ENCODE measurements around the gene RFPL3. TPM values are rescaled to one million over a fixed set of nuclear protein-coding genes. Genes with fewer than 3 reads are reported as not detected.

RFPL3 gene
- total and polyA plus RNA-seq, 7 experiments from 2014 or later, result not detected

- H3K36me3 ChIP-seq (ENCODE audit: control insufficient read depth in 2 of 3, insufficient read depth in 3 of 3, low read length in 3 of 3), result no peaks in the 10 kb centered on the region
- Mint-ChIP-seq H3K4me1 (no peaks in the 10 kb centered on the region), H3K27ac (no peak overlapping the region), H3K36me3 (peaks cover 0 to 3% (median 0%) of the 10 kb centered on the region in 5 donors), H3K4me3 (no peak overlapping the region), H3K9me3 (peaks cover 0 to 7% (median 0%) of the 10 kb centered on the region in 11 donors), H3K27me3 (peaks cover 19 to 47% (median 29%) of the 10 kb centered on the region in 5 donors)
- H3K9me3 ChIP-seq (ENCODE audit: control insufficient read depth in 2 of 3, low read length in 3 of 3), result no peaks in the 10 kb centered on the region
- H3K27ac ChIP-seq (ENCODE audit: low read depth, low read length), result no peak overlapping the region
- ChIA-PET CTCF (no interaction called here), POLR2A (no interaction called here)
- intact Hi-C loops (cut with micrococcal nuclease), result no loop called here
- ATAC-seq (no peak), DNase-seq (no peak)
- no peak overlapping the region for H3K4me3 ChIP-seq (ENCODE audit: low read length)
- no peaks in the 10 kb centered on the region for H3K27me3 ChIP-seq (ENCODE audit: control insufficient read depth in 2 of 2, insufficient read depth in 2 of 2, low read length in 2 of 2)
- no peaks in the 10 kb centered on the region for H3K4me1 ChIP-seq (ENCODE audit: control insufficient read depth in 2 of 2, insufficient read depth in 2 of 2, low read length in 2 of 2)
Measured at GRCh38 chr22:32313532-32313931, 44.1 kb upstream of the RFPL3 start.

- Histone ChIP-seq H3K9me3 (ENCODE audit: control insufficient read depth in 2 of 3, low read length in 3 of 3) (no peaks in the 10 kb centered on the region), H3K36me3 (ENCODE audit: control insufficient read depth in 2 of 3, insufficient read depth in 3 of 3, low read length in 3 of 3) (no peaks in the 10 kb centered on the region), H3K27ac (ENCODE audit: low read depth, low read length) (no peak overlapping the region), H3K4me1 (ENCODE audit: control insufficient read depth in 2 of 2, insufficient read depth in 2 of 2, low read length in 2 of 2) (no peaks in the 10 kb centered on the region), H3K27me3 (ENCODE audit: control insufficient read depth in 2 of 2, insufficient read depth in 2 of 2, low read length in 2 of 2) (no peaks in the 10 kb centered on the region), H3K4me3 (ENCODE audit: low read length) (no peak overlapping the region)
- ChIA-PET POLR2A (no interaction called here), CTCF (no interaction called here)
- no peak overlapping the region for H3K4me3 Mint-ChIP-seq
- DNase-seq, result no peak
- no peak overlapping the region for H3K27ac Mint-ChIP-seq
- intact Hi-C loops (cut with micrococcal nuclease), result no loop called here
- peaks cover 28 to 54% (median 31%) of the 10 kb centered on the region in 5 donors for H3K27me3 Mint-ChIP-seq
- peaks cover 0 to 19% (median 1%) of the 10 kb centered on the region in 11 donors for H3K9me3 Mint-ChIP-seq
- peaks cover 0 to 9% (median 0%) of the 10 kb centered on the region in 5 donors for H3K36me3 Mint-ChIP-seq
- H3K4me1 Mint-ChIP-seq, result no peaks in the 10 kb centered on the region
- ATAC-seq, result no peak
Measured at GRCh38 chr22:32317524-32317923, 40.1 kb upstream of the RFPL3 start.

GRCh38 chr22:32318361-32318760, 39.3 kb upstream of the RFPL3 start:
- Histone ChIP-seq H3K27me3 (ENCODE audit: control insufficient read depth in 2 of 2, insufficient read depth in 2 of 2, low read length in 2 of 2) (no peaks in the 10 kb centered on the region), H3K27ac (ENCODE audit: low read depth, low read length) (no peak overlapping the region), H3K4me3 (ENCODE audit: low read length) (no peak overlapping the region), H3K4me1 (ENCODE audit: control insufficient read depth in 2 of 2, insufficient read depth in 2 of 2, low read length in 2 of 2) (no peaks in the 10 kb centered on the region), H3K9me3 (ENCODE audit: control insufficient read depth in 2 of 3, low read length in 3 of 3) (no peaks in the 10 kb centered on the region), H3K36me3 (ENCODE audit: control insufficient read depth in 2 of 3, insufficient read depth in 3 of 3, low read length in 3 of 3) (no peaks in the 10 kb centered on the region)
- Mint-ChIP-seq H3K27ac (no peak overlapping the region), H3K27me3 (peaks cover 28 to 49% (median 31%) of the 10 kb centered on the region in 5 donors), H3K4me3 (no peak overlapping the region), H3K4me1 (no peaks in the 10 kb centered on the region), H3K9me3 (peaks cover 0 to 19% (median 1%) of the 10 kb centered on the region in 11 donors), H3K36me3 (peaks cover 0 to 9% (median 0%) of the 10 kb centered on the region in 5 donors)
- CTCF ChIA-PET, result no interaction called here
- ATAC-seq (no peak), DNase-seq (no peak)
- intact Hi-C loops (cut with micrococcal nuclease), result no loop called here
- POLR2A ChIA-PET, result no interaction called here

GRCh38 chr22:32319861-32320406, 37.7 kb upstream of the RFPL3 start:
- ATAC-seq, result no peak
- CTCF ChIA-PET, result no interaction called here

GRCh38 chr22:32322986-32323385, 34.7 kb upstream of the RFPL3 start:
- Histone ChIP-seq H3K4me1 (ENCODE audit: control insufficient read depth in 2 of 2, insufficient read depth in 2 of 2, low read length in 2 of 2) (no peaks in the 10 kb centered on the region), H3K9me3 (ENCODE audit: control insufficient read depth in 2 of 3, low read length in 3 of 3) (no peaks in the 10 kb centered on the region), H3K4me3 (ENCODE audit: low read length) (no peak overlapping the region), H3K27ac (ENCODE audit: low read depth, low read length) (no peak overlapping the region), H3K36me3 (ENCODE audit: control insufficient read depth in 2 of 3, insufficient read depth in 3 of 3, low read length in 3 of 3) (no peaks in the 10 kb centered on the region), H3K27me3 (ENCODE audit: control insufficient read depth in 2 of 2, insufficient read depth in 2 of 2, low read length in 2 of 2) (no peaks in the 10 kb centered on the region)
- CTCF ChIA-PET, result no interaction called here
- no peak overlapping the region for H3K4me3 Mint-ChIP-seq
- peaks cover 0 to 9% (median 0%) of the 10 kb centered on the region in 5 donors for H3K36me3 Mint-ChIP-seq
- DNase-seq, result no peak
- POLR2A ChIA-PET, result no interaction called here
- H3K4me1 Mint-ChIP-seq, result no peaks in the 10 kb centered on the region
- no peak overlapping the region for H3K27ac Mint-ChIP-seq
- peaks cover 0 to 12% (median 0%) of the 10 kb centered on the region in 11 donors for H3K9me3 Mint-ChIP-seq
- H3K27me3 Mint-ChIP-seq, result peaks cover 10 to 23% (median 20%) of the 10 kb centered on the region in 5 donors
- ATAC-seq, result no peak
- intact Hi-C loops (cut with micrococcal nuclease), result no loop called here

More at GRCh38 chr22:32319861-32320406, 37.7 kb upstream of the RFPL3 start:
- Histone ChIP-seq H3K4me1 (ENCODE audit: control insufficient read depth in 2 of 2, insufficient read depth in 2 of 2, low read length in 2 of 2) (no peaks in the 10 kb centered on the region), H3K4me3 (ENCODE audit: low read length) (no peak overlapping the region), H3K36me3 (ENCODE audit: control insufficient read depth in 2 of 3, insufficient read depth in 3 of 3, low read length in 3 of 3) (no peaks in the 10 kb centered on the region), H3K9me3 (ENCODE audit: control insufficient read depth in 2 of 3, low read length in 3 of 3) (no peaks in the 10 kb centered on the region), H3K27me3 (ENCODE audit: control insufficient read depth in 2 of 2, insufficient read depth in 2 of 2, low read length in 2 of 2) (no peaks in the 10 kb centered on the region), H3K27ac (ENCODE audit: low read depth, low read length) (no peak overlapping the region)
- Mint-ChIP-seq H3K27ac (no peak overlapping the region), H3K4me3 (no peak overlapping the region), H3K9me3 (peaks cover 0 to 19% (median 1%) of the 10 kb centered on the region in 11 donors), H3K4me1 (no peaks in the 10 kb centered on the region), H3K27me3 (peaks cover 16 to 41% (median 28%) of the 10 kb centered on the region in 5 donors), H3K36me3 (peaks cover 0 to 9% (median 0%) of the 10 kb centered on the region in 5 donors)
- intact Hi-C loops (cut with micrococcal nuclease), result no loop called here
- DNase-seq, result no peak
- POLR2A ChIA-PET, result no interaction called here

GRCh38 chr22:32323513-32324164, 34.0 kb upstream of the RFPL3 start:
- Mint-ChIP-seq H3K36me3 (peaks cover 0 to 9% (median 0%) of the 10 kb centered on the region in 5 donors), H3K4me1 (no peaks in the 10 kb centered on the region), H3K27me3 (peaks cover 6 to 17% (median 16%) of the 10 kb centered on the region in 5 donors), H3K4me3 (no peak overlapping the region), H3K27ac (no peak overlapping the region), H3K9me3 (peaks cover 0 to 12% (median 0%) of the 10 kb centered on the region in 11 donors)
- no peak overlapping the region for H3K27ac ChIP-seq (ENCODE audit: low read depth, low read length)
- ChIA-PET CTCF (no interaction called here), POLR2A (no interaction called here)
- no peak overlapping the region for H3K4me3 ChIP-seq (ENCODE audit: low read length)
- intact Hi-C loops (cut with micrococcal nuclease), result no loop called here
- H3K9me3 ChIP-seq (ENCODE audit: control insufficient read depth in 2 of 3, low read length in 3 of 3), result no peaks in the 10 kb centered on the region
- H3K36me3 ChIP-seq (ENCODE audit: control insufficient read depth in 2 of 3, insufficient read depth in 3 of 3, low read length in 3 of 3), result no peaks in the 10 kb centered on the region
- H3K27me3 ChIP-seq (ENCODE audit: control insufficient read depth in 2 of 2, insufficient read depth in 2 of 2, low read length in 2 of 2), result no peaks in the 10 kb centered on the region
- no peak for ATAC-seq
- DNase-seq, result no peak
- no peaks in the 10 kb centered on the region for H3K4me1 ChIP-seq (ENCODE audit: control insufficient read depth in 2 of 2, insufficient read depth in 2 of 2, low read length in 2 of 2)
